Measurements from ENCODE around the gene PCLO. TPM values are rescaled to one million over a fixed set of nuclear protein-coding genes. Genes with fewer than 3 reads are reported as not detected.

PCLO gene
- polyA plus RNA-seq, 1 donor (not counting 4 experiments of a cell fraction or from before 2014, with no cell fraction given), result 1.8 TPM

GRCh38 chr7:82803411-82803810, 359.3 kb downstream of the PCLO start:
- no peak overlapping the region for H3K9ac ChIP-seq (ENCODE audit: control insufficient read depth, extremely low read depth, insufficient read depth, low read length)
- H3K9me3 ChIP-seq (ENCODE audit: control insufficient read depth, low read depth, low read length), result no peaks in the 10 kb centered on the region
- dilution Hi-C loops (cut with MboI; ENCODE audit: extremely low pct_ligation_motif_present, low sequenced_read_pairs), result no loop called here
- H3K27me3 ChIP-seq (ENCODE audit: control insufficient read depth, extremely low read depth, insufficient read depth, low read length), result no peaks in the 10 kb centered on the region
- no peaks in the 10 kb centered on the region for H4K20me1 ChIP-seq (ENCODE audit: control insufficient read depth, extremely low read depth, insufficient read depth, low read length)
- H3K4me3 ChIP-seq (ENCODE audit: control insufficient read depth in 2 of 3, extremely low read depth in 1 of 3, insufficient read depth in 2 of 3, low read depth in 1 of 3, low read length in 3 of 3), result no peak overlapping the region
- H3K4me1 ChIP-seq (ENCODE audit: control insufficient read depth, extremely low read depth, insufficient read depth, low read length), result peaks cover 14% of the 10 kb centered on the region
- no peak overlapping the region for H2AFZ ChIP-seq (ENCODE audit: control insufficient read depth, low read length)
- no peak overlapping the region for H3K27ac ChIP-seq (ENCODE audit: control insufficient read depth, insufficient read depth, low read length)
- FAIRE-seq (no peak), DNase-seq (ENCODE audit: low read depth, low spot score) (no peak)
- H3K36me3 ChIP-seq (ENCODE audit: control insufficient read depth in 2 of 2, extremely low read depth in 1 of 2, insufficient read depth in 2 of 2, low read length in 2 of 2), result no peaks in the 10 kb centered on the region
- no peak for TF ChIP-seq CTCF (optimal IDR thresholded peaks at IDR 0.05 in 1 of 3, IDR thresholded peaks at IDR 0.05 in 1 of 3, conservative IDR thresholded peaks at IDR 0.05 in 1 of 3; ENCODE audit: extremely low read depth in 1 of 3, insufficient read depth in 2 of 3, low read length in 3 of 3)
- no peak for TF ChIP-seq EZH2 (IDR thresholded peaks at IDR 0.05; ENCODE audit: low read length)
- no peak overlapping the region for H3K4me2 ChIP-seq (ENCODE audit: control insufficient read depth, extremely low read depth, insufficient read depth, low read depth, low read length)
- no peaks in the 10 kb centered on the region for H3K9me1 ChIP-seq (ENCODE audit: control insufficient read depth, extremely low read depth, insufficient read depth, low read length)
- H3K79me2 ChIP-seq (ENCODE audit: control insufficient read depth, insufficient read depth, low read length), result no peaks in the 10 kb centered on the region

- H3K27me3 ChIP-seq (ENCODE audit: control insufficient read depth, extremely low read depth, insufficient read depth, low read length), result no peaks in the 10 kb centered on the region
- no peak overlapping the region for H3K4me2 ChIP-seq (ENCODE audit: control insufficient read depth, extremely low read depth, insufficient read depth, low read depth, low read length)
Observed at GRCh38 chr7:82789883-82790609, 372.6 kb downstream of the PCLO start.

More at GRCh38 chr7:82789883-82790609, 372.6 kb downstream of the PCLO start:
- no peak overlapping the region for H3K9ac ChIP-seq (ENCODE audit: control insufficient read depth, extremely low read depth, insufficient read depth, low read length)
- H3K9me3 ChIP-seq (ENCODE audit: control insufficient read depth, low read depth, low read length), result no peaks in the 10 kb centered on the region
- H2AFZ ChIP-seq (ENCODE audit: control insufficient read depth, low read length), result peak overlapping the region; percentile 25
- FAIRE-seq (peak; percentile 29), DNase-seq (ENCODE audit: low read depth, low spot score) (no peak)
- H3K79me2 ChIP-seq (ENCODE audit: control insufficient read depth, insufficient read depth, low read length), result no peaks in the 10 kb centered on the region
- no peaks in the 10 kb centered on the region for H3K9me1 ChIP-seq (ENCODE audit: control insufficient read depth, extremely low read depth, insufficient read depth, low read length)
- TF ChIP-seq CTCF (optimal IDR thresholded peaks at IDR 0.05 in 1 of 3, IDR thresholded peaks at IDR 0.05 in 1 of 3, conservative IDR thresholded peaks at IDR 0.05 in 1 of 3; ENCODE audit: extremely low read depth in 1 of 3, insufficient read depth in 2 of 3, low read length in 3 of 3), result no peak
- TF ChIP-seq EZH2 (IDR thresholded peaks at IDR 0.05; ENCODE audit: low read length), result no peak
- H3K27ac ChIP-seq (ENCODE audit: control insufficient read depth, insufficient read depth, low read length), result no peak overlapping the region
- H3K4me3 ChIP-seq (ENCODE audit: control insufficient read depth in 2 of 3, extremely low read depth in 1 of 3, insufficient read depth in 2 of 3, low read depth in 1 of 3, low read length in 3 of 3), result no peak overlapping the region
- H3K36me3 ChIP-seq (ENCODE audit: control insufficient read depth in 2 of 2, extremely low read depth in 1 of 2, insufficient read depth in 2 of 2, low read length in 2 of 2), result no peaks in the 10 kb centered on the region
- dilution Hi-C loops (cut with MboI; ENCODE audit: extremely low pct_ligation_motif_present, low sequenced_read_pairs), result no loop called here
- no peaks in the 10 kb centered on the region for H3K4me1 ChIP-seq (ENCODE audit: control insufficient read depth, extremely low read depth, insufficient read depth, low read length)
- no peaks in the 10 kb centered on the region for H4K20me1 ChIP-seq (ENCODE audit: control insufficient read depth, extremely low read depth, insufficient read depth, low read length)

All from keratinocyte (primary cell).